Fibroblast of skin of left biceps (primary cell): Measurements from ENCODE around the gene GPR143.
"Not testable (repeated sequence)": the region's sequence is repeated elsewhere in the genome, so short reads cannot be mapped to it uniquely, and the experiment has no call there.

Experiments
- DNase-seq, 2 experiments: peaks; one replicate each; pipeline ENCODE4 v3.0.0-alpha.2; 2013; ENCODE audit warnings: low read depth in 2 of 2

Gene GPR143

DNA sequence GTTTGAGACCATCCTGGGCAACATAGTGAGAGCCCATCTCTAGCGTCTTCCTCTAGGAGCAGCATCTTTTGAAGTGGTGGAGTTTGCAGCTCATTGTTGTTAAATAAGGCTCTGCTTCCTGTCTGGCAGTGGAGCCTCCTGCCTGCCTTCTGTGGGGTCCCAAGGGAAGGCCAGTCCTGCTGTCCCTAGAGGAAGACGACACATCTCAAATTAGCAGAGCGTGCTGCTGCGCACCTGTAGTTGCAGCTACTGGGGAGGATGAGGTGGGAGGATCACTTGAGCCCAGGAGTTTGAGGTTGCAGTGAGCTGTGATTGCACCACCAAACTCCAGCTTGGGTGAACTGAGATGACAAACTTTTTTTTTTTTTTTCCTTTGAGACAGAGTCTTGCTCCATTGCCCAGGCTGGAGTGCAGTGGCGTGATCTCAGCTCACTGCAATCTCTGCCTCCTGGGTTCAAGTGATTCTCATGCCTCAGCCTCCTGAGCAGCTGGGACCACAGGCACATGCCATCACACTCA, 2.7 kb upstream of the GPR143 start:
- not testable (repeated sequence) for DNase-seq

DNA sequence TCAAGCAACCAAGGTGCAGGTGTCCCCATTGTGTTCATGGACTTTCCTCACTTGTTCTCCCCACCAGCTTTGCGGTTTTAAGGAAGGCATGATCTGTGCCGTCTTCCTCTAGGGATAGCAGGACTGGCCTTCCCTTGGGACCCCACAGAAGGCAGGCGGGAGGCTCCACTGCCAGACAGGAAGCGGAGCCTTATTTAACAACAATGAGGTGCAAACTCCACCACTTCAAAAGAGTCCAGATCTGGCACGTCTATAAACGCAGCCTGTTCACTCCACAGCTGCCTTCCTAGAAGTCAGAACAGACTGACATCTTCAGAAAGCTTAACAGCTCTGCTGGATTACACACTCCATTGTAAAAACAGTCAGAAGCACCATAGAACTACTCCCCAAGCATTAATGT, 1.7 kb upstream of the GPR143 start:
- no peak for DNase-seq

DNA sequence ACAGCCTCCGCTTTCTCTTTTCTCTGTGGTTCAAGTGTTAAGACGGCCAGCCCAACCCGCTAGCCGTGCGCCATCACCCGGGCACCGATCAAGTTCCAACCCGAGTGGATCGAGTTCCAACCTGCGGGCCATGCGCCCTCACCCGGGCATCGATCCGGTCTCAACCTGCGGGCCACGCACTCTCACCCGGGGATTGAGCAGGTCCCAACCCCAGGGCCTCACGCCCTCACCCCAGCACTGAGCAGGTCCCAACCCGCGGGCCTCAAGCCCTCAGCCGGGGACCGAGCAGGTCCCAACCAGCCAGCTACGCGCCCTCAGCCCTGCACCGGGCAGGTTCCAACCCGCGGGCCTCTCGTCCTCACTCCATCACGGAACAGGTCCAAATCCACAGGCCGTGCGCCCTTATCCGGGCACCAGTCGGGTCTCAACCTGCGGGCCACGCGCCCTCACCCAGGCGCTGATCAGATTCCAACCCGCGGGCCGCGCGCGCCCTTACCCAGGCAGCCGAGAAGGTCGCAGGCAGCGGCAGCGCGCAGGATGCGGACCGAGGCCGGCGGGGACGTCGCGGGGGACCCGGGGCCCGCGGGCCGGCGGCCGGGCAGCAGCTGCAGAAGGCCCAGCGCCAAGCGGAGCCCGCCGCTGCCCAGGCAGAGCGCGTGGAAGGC, 443 bp downstream of the GPR143 start:
- no peak for DNase-seq

DNA sequence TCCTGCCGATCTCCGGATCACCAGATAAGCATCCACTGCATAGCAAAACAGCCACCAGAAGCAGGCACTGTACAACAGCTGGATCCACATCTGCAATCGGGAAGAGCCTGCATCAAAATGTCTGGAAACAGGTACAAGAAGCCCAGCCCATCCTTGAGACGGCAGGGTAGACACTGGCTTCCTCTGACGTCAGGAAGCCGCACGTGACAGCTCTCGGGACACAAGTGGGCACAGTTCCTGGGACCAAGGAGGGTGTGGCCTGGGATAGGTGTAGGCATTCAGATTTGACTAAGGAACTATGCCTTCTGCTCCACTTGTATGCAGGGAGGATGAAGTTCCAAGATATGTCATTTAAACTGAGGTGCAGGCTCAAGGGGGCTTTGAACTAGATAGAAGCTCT, 6.3 kb downstream of the GPR143 start:
- DNase-seq, result no peak

DNA sequence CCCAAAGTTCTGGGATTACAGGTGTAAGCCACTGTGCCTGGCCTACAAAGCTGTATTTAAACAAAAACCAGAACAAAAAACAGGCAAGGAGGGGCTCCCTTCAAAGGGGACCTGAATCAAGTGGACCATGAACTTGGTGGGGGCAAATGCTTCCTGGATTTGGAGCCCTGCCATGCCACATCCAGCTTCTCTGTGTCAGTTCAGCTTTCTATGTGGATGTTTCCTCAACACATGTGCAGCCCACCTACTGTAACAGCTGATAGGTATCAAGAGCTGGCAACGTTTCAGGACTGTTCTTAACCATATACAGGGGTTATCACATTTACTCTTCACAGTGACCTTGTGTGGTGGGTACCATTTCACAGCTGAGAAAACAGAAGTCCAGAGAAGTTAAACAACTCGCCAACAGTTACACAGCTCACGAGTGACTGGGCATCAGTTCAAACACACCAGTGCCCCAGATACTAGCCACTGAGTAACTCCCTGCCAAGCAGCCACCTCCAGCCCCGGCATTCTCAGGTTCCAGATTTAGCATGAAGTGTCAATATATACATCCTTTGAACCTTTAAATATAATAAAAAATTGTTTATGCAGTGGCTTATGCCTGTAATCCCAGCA, 7.5 kb downstream of the GPR143 start:
- no peak for DNase-seq

DNA sequence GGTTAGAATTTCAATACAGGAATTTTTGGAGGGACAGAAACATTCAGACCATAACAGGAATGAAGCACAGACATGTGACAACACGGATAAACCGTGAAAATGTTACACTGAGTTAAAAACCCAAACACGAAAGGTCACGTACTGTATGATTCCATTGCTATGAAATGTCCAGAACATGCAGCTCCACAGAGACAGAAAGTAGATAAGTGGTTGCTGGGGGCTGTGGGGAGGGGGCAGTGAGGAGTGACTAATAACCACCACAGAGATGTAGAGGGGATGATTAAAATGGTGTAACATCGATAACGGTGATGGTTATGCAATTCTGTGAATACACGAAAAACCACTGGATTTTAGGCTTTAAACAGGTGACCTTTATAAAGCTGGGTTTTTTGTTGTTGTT, 8.3 kb downstream of the GPR143 start:
- no peak for DNase-seq

DNA sequence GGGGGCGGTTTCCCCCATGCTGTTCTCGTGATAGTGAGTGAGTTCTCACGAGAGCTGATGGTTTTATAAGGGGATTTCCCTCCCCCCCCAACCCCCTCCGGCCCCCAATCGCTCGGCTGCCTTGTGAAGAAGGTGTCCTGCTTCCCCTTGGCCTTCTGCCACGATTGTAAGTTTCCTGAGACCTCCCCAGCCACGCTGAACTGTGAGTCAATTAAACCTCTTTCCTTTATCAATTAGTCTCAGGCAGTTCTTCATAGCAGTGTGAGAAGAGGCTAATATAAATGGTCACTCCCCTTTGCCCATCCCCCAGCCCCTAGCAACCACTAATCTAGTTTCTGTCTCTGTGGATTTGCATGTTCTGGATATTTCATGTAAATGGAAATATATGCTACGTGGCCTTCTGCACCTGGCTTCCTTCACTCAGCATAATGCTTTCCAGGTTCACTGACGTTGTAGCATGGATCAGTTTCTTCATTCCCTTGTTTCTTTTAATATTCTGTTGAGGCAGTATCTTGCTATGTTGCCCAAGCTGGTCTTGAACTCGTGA, 16.4 kb downstream of the GPR143 start:
- no peak for DNase-seq

DNA sequence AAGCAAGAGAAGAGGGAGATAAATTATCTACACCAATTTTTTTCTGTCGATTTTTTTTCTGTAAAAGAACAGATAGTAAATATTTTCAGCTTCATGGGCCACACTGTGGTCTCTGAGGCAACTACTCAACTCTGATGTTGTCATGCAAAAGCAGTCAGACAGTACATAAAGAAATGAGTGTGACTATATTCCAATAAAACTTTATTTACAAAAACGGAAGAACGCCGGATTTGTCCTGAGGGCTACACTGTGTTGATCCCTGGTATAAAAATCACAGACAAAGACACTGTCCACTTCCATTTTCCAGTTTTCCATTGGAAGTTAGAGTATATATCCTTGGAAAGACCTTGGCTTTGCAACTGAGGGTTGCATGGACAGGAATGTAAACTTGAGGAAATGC, 18.0 kb downstream of the GPR143 start:
- DNase-seq, result no peak

DNA sequence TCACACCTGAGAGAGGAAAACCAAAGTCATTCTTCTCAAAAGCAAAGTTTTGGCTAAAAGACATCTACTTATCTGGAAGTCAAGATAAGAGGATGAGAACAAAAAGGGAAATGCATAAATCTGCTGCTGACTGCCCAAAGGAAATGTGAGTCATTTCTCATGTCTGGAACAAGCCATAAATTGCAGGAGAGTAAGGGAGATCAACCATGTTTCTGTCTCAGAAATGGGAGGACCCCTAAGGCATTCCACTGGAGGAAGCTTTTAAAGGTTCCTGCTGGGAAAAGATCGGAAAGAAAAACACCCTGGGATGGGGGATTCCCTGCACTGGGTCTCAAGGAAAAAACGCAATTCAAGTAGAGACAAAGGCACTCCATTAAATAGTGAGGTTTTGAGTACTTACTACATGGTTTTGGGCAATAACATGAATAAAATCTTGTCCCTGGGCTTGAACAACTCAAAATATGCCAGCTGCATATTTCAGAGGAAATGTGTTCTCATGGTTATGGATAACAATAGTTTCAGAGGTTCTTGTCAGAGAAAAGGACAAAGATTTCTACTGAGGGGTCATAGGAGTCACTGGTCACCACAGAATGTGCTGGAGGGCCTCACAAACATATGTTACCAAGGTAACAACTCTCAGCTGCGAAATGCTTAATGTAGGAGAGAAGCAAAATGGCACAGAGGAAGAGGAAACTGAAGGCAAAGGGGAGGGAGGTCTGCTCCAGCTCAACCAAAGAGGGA, 19.3 kb downstream of the GPR143 start:
- no peak for DNase-seq

DNA sequence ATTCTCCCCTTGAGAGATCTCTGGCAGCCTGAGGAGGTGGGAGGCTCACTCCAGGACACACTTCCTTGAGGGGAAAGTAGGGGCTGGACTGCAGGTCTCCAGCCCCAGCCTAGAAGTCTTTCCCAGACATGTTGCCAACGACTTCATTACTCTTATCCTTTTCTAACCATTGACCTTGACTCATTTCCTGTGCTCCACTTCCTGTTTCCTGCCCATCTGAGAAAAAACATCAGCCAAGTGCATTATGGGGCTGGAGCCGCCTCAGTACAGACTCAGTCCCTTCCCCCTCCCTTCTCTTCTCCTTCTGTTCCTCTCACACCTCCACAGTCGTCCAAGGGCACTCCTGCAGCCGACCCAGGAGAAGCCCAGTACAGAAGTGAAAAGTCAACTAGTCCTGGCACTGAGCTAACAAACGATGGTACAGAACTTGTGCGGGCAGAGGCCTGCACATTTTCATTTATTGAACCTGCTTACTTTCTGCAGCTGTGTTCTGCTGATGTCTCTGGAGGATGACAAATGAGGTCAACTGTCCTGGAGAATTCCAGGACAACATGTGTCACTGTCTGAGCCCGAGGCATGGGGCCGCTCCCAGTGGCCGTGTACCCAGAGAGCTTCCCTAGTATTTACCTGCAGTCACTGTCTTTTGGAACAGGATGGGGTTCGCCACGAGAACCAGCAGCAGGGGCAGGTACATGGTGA, 20.1 kb downstream of the GPR143 start:
- no peak for DNase-seq

DNA sequence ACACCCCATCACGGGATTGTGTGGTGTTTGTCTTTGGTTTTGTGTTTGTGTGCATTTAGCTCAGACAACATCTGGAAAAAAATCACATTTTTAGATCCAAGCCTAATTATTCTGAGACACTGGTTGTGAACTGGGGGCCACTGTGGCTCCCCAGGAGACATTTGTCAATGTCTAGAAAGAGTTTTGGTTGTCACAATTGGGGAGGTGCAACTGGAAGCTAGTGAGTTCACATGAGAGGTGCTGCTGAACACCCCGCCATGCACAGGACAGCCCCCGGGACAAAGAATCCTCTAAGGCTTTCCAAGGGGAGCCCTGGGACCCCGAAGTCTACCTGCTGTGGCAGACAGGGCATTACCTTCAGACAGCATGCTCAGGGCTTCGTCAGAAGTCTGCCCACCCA, 26.5 kb downstream of the GPR143 start:
- no peak for DNase-seq

DNA sequence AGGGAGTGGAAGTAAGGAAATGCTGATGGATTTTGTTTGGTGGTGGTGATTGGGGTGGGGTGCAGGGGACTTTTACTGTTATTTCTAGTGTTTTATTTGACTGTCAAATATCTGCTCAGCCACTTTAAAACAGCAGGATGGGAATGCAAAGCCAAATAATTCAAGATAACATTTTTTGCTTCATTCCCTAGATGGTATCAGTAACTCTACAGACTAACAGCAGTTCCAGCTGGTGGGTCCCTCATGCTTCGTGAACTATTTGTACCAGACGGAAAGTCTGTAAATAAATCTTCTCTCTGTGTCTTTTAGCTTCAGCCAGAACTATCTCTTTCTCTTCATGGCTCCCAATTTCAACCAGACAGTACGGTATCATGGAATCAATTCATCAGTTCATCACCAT, 27.5 kb downstream of the GPR143 start:
- DNase-seq, result no peak

DNA sequence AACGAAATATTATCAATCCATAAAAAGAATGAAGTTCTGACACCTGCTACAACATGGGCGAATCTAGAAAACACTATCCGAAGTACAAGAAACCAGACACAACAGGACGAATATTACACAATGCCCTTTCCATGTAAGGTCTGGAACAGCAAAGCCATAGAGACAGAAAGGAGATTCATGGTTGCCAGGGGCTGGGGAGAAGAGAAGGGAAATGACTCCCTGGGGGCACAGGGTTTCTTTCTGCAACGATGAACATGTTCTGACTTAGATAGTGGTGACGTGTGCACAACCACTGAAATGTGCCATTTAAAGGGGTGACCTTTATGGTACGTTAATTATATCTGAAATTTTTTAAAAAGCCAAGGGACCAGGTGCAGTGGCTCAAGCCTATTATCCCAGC, 28.3 kb downstream of the GPR143 start:
- no peak for DNase-seq

DNA sequence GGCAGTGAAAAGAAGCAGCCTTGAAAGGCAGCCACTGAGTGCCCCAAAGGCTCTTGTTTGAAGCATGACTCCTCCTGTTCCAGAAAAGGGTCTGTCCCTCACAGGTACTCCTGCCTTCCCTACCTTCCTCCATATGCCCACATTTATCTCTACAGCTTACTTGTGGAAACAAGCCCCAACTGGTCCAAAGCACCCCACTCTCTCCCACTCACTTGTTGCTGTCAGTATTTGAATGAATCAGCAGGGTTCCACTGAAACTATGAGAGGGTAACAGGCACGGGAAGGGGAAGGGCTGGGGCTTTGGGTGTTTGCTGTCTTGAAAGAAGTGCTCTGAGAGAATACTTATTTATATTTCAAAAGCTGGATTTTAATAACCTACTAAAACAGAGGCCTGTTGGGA, 34.9 kb downstream of the GPR143 start:
- DNase-seq, result no peak

DNA sequence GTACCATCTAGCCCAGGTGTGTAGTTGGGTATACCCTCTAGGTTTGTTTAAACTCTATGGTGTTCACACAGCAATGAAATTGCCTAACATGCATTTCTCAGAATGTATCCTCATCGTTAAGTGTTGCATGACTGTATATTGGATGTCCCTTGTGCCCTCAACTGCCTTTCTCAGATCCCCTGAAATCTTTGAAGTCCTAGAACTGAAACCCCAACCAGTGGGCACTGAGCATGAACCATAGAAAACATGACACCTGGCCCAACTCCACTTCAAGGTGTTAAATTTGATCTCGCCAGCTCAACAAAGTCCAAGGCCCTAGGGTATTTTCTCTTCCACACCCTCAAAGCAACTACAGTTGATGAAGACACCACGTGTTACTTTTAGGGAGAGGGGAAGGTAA, 35.6 kb downstream of the GPR143 start:
- no peak for DNase-seq

DNA sequence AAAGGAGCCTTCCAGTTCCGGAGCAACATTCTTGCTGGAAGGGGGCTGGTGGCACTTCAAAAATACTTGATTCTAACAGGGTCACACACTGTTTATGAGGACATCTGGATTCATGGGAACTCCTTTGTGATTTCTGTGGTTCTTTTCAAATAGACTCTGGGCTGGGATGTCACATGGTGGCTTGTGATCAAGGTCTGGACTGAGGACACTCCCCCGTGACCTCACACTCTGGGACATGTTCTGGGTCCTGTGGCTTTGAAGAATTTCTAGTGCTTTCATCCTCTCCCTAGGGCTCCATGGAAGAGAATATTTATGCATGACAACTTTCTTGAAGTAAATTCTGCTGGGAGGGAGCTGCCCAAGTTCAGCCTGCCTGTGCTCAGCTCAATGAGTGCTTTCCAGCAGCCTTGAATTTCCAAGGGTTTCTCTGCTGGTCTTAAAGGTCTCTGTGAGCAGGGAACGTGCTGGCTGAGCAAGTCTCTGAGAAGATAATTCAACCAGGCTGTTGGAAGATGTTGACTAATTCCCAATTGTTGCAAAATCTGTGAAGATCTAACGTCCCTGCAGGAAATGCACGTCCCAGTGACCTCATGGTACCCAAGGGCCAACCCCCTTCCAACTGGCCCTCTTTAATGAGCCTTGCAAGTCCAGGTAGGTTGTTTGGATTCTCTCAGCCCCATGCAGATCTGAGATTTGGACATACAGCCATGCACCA, 36.3 kb downstream of the GPR143 start:
- DNase-seq, result no peak

DNA sequence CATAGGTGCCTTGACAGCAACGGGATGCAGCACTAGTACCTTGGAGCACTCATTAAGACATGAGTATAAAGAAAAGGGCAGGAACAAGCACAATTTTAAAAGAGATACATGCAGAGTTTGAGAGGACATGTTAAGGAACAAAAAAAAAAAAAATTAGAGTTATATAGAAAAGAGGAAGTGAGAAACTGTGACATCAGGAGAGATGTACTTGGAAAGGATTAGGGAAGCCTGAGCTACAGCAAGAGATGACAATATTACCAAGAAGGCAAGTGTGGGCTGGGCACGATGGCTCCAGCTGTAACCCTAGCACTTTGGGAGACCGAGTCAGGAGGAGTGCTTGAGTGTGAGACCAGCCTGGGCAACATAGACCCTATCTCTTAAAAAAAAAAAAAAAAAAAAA, 37.4 kb downstream of the GPR143 start:
- no peak for DNase-seq

DNA sequence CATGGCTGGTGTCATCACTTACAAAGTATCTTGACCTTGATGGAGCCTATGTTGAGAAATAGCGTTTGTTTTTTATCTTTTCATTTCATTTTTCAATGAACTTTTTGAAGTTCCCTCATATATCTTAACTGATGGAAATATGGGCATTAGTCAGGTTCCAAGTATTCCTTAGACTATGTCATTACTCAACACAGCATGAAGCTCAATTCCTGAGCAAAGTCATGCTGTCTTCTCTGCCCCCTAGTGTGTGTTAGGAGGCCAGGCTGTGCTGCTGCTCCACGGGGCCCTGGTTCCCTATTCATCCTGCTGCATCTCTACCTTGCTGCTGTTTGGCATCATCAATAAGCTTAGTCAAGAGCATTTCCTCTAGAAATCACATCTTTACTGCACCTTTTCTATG, 40.9 kb downstream of the GPR143 start:
- DNase-seq, result no peak

DNA sequence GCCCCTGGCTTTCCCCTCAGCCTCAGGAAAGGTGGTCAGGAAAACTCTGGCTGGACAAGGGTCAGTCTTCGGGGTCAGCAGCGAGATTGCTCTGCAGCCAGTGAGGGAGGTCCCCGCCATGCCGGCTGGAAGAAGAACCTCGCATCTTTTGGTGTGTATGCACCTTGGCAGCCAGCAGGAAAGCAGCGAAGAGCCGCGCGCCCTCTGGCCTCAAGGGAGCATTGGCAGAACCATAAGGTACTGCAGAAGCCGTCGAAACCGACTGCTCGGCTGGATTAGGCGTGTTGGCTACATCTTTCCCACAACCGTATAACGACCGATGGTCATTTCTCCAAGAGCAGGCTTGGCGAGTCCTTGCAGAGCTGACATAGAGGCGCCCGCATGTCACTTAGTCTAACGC, 48.3 kb downstream of the GPR143 start:
- no peak for DNase-seq

DNA sequence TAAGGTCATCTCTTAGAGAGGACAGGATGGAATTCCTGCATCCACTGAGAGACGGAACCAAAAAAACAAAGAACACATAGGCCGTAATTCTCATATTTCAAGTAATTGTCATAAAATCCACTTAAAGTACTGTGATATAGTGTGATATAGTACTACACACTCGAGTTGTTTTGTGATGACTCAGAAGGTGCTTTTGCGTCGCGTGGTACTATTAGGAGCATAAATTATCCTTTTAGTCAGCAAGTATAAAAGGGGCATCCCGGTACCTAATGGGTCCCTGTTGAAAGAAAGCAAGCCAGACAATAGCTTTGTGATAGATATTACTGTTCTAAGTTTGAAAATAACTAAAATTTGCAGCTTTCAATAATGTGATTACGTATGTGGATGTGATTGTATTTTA, 55.3 kb downstream of the GPR143 start:
- no peak for DNase-seq

DNA sequence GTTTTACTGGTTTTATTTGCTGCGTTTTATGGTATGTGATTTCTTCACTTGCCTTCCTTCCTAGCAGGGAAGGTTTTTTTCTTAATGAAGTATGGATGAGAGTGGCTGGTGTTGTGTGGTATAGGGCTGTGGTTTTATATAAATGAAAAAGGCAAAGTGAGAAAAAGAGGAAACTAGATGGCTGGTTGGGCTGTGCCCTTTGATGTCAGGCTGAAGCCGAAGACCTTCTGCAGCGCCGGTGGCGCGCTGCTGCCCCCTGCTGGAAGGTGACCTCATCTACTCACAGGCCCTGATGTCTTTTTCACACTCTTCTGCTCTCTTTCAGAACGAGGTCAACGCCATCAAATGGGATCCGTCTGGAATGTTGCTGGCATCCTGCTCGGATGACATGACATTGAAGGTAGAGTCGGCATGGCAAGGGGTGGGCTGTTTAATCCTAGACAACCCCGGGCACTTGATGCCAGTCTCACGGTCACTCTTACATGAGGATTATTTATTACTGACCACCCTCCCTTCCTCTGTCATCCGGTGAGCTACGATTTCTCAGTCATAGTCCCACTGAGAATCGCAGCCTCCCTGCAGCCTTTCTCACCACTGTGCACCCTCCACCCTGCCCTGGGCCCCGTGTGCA, 56.6 kb downstream of the GPR143 start:
- peak; percentile 17 to 19 for DNase-seq
